Left lung (tissue), 10 donors: ENCODE measurements around the gene PLPPR1. TPM values are rescaled to one million over a fixed set of nuclear protein-coding genes. Genes with fewer than 3 reads are reported as not detected.
"Not testable (repeated sequence)": the region's sequence is repeated elsewhere in the genome, so short reads cannot be mapped to it uniquely, and the experiment has no call there.

Experiments used
- ATAC-seq: fragments of 200-7000 bp; cut with Tn5 transposase; one replicate; pipeline ENCODE4 v1.9.1; 2020; ENCODE audit warnings: moderate library complexity
- DNase-seq, 4 donors: peaks; one replicate each; pipeline ENCODE4 v3.0.0-alpha.2; 2013 to 2020
- H3K27ac ChIP-seq, 2 donors: fragments of 200-600 bp; sonication (generic) in 1 of 2; one replicate each; pipeline versions ENCODE4 v1.5.0 to v1.8.0; 2020 to 2021
- H3K27me3 ChIP-seq, 2 donors: fragments of 200-600 bp; sonication (generic) in 1 of 2; one replicate each; pipeline versions ENCODE4 v1.5.0 to v1.8.0; 2020 to 2021
- H3K36me3 ChIP-seq, 2 donors: fragments of 200-600 bp; sonication (generic) in 1 of 2; one replicate each; pipeline versions ENCODE4 v1.5.0 to v1.8.0; 2020 to 2021
- H3K4me1 ChIP-seq, 2 donors: fragments of 200-600 bp; one replicate each; pipeline ENCODE4 v1.8.0; 2021
- H3K4me3 ChIP-seq, 2 donors: fragments of 200-600 bp; sonication (generic) in 1 of 2; one replicate each; pipeline versions ENCODE4 v1.5.0 to v1.8.0; 2020 to 2021; ENCODE audit warnings: mild to moderate bottlenecking in 1 of 2
- H3K9me3 ChIP-seq, 2 donors: fragments of 200-600 bp; sonication (generic) in 1 of 2; one replicate each; pipeline versions ENCODE4 v1.5.0 to v1.8.0; 2020 to 2021
- intact Hi-C, 2 donors: fragments of 100-400 bp; cut with DNase I; formaldehyde crosslinking; loops; one replicate each; pipeline versions ENCODE4 v1.11.2 to v1.14.2; 2022
- polyA plus RNA-seq, 6 donors: library from polyadenylated mRNA; unstranded; fragments of 120-200 nt; gene quantifications; one replicate each; pipeline ENCODE4 v1.2.1, GENCODE V29; 2013; ENCODE audit not compliant: insufficient read length in 6 of 6
- total RNA-seq, 2 donors: library from RNA; stranded (reverse); fragmentation: NEBNext Ultra II Directional; extraction: Animal tissue kit (Norgen Biotek cat#: 25700); gene quantifications; one replicate each; pipeline ENCODE4 v1.2.1, GENCODE V29; 2021
- TF ChIP-seq, protein P1 (sequence below), 2 donors: fragments of 200-600 bp; sonication (generic) in 1 of 2; IDR thresholded peaks; one replicate each; pipeline versions ENCODE4 v1.5.0 to v1.8.0; 2021; ENCODE audit warnings: antibody characterized with exemption in 2 of 2
- donor health status: DM: no; HTN: yes; CAD: no.
- donor health status: DM: no; HTN: no; CAD: no.

The PLPPR1 gene
- total and polyA plus RNA-seq, 8 donors = 1.6 to 24.5 (median 21.4) TPM

DNA sequence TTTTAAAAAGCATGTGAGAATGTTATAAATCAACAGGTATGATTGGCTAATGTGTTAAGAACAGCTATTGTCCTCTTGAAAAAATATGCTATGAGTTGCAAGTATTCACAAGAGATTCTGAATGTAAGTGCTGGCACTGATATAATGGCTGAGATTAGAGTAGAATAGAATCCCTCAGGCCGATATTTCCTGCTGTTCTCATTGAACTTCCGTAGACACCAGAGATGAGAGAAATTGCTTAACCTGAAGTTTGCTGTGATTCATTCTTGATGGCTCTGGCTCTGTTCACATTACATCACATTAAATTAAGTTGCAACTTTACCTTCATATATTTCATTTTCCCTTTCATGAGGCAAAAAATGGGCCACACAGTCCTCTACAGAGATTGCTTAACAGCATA is 241.8 kb downstream of the PLPPR1 start:
- no peak for ATAC-seq
- intact Hi-C loops = no loop called here

DNA sequence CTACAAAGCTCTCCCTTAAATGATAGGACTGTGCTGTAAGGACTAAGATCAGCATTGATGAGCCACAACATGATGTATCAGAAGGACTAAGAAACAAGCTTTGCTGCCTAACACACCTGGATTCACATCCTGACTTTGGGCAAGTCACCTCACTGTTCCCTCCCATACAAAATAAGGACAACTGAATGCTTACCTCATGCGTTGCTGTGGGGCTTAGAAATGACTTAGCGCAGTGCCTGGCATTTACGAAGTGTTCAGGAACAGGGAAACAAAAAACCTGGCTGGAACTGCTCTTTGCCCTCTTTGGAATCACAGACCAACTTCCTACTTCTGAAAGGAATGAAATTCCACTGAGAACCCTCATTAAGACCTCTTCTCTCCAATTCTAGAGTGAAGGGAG is 242.6 kb downstream of the PLPPR1 start:
- H3K27ac ChIP-seq = no peak overlapping the region
- H3K27me3 ChIP-seq = no peaks in the 10 kb centered on the region
- no peaks in the 10 kb centered on the region for H3K9me3 ChIP-seq
- TF ChIP-seq, protein P1, sequence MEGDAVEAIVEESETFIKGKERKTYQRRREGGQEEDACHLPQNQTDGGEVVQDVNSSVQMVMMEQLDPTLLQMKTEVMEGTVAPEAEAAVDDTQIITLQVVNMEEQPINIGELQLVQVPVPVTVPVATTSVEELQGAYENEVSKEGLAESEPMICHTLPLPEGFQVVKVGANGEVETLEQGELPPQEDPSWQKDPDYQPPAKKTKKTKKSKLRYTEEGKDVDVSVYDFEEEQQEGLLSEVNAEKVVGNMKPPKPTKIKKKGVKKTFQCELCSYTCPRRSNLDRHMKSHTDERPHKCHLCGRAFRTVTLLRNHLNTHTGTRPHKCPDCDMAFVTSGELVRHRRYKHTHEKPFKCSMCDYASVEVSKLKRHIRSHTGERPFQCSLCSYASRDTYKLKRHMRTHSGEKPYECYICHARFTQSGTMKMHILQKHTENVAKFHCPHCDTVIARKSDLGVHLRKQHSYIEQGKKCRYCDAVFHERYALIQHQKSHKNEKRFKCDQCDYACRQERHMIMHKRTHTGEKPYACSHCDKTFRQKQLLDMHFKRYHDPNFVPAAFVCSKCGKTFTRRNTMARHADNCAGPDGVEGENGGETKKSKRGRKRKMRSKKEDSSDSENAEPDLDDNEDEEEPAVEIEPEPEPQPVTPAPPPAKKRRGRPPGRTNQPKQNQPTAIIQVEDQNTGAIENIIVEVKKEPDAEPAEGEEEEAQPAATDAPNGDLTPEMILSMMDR (IDR thresholded peaks at IDR 0.05) = no peak
- ATAC-seq (no peak), DNase-seq (no peak)
- no peaks in the 10 kb centered on the region for H3K4me1 ChIP-seq
- H3K36me3 ChIP-seq = no peaks in the 10 kb centered on the region
- intact Hi-C loops = no loop called here
- no peak overlapping the region for H3K4me3 ChIP-seq

More for the DNA sequence above, 241.8 kb downstream of the PLPPR1 start:
- H3K27me3 ChIP-seq = no peaks in the 10 kb centered on the region
- H3K4me1 ChIP-seq = no peaks in the 10 kb centered on the region
- no peaks in the 10 kb centered on the region for H3K9me3 ChIP-seq
- DNase-seq = no peak
- H3K36me3 ChIP-seq = no peaks in the 10 kb centered on the region
- TF ChIP-seq, protein P1 (IDR thresholded peaks at IDR 0.05) = no peak
- no peak overlapping the region for H3K27ac ChIP-seq
- no peak overlapping the region for H3K4me3 ChIP-seq

DNA sequence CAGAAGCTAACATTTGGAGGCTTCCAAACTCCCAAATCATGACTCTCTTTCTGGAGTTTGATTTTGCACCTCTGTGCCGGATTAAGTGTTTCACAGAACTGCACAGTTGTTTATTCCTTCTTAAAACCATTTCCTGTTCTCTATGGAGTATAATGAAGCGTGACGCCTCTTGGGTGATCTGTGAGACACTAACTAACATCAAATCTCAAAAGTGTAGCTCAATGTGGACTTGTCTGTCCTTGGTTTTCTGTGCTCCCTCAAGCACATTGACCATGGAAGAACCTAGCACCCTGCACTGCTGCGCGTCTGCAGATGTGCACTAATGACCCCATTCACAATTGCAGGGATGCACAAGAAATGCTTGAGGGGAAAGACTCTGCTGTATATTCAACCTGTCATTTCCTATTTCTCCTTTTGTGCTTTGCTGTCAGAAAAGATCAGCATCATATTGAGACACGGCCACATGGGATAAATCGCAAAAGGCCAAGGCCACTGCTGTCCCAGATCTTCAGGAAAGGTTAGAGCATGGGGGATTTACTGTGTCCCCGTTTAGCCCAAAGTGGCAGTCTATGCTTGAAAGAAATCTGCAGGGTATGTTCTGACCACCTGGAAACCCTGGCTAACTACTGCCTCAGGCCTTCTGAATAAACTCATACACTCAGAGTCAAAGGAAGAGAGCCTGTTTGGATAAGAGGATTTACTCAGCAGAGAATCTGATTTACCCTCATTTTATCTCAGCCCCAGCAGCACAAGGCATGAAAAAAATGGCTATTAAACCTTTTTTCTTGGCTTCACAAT is 246.6 kb downstream of the PLPPR1 start:
- no peaks in the 10 kb centered on the region for H3K36me3 ChIP-seq
- no peak overlapping the region for H3K4me3 ChIP-seq
- ATAC-seq = no peak
- TF ChIP-seq, protein P1 (IDR thresholded peaks at IDR 0.05) = no peak
- no peaks in the 10 kb centered on the region for H3K27me3 ChIP-seq
- H3K4me1 ChIP-seq = no peaks in the 10 kb centered on the region
- no peak overlapping the region for H3K27ac ChIP-seq
- no peaks in the 10 kb centered on the region for H3K9me3 ChIP-seq
- intact Hi-C loops = no loop called here
- no peak for DNase-seq

- Histone ChIP-seq H3K27me3 (no peaks in the 10 kb centered on the region), H3K9me3 (no peaks in the 10 kb centered on the region), H3K4me1 (no peaks in the 10 kb centered on the region), H3K4me3 (no peak overlapping the region), H3K27ac (no peak overlapping the region), H3K36me3 (no peaks in the 10 kb centered on the region)
- ATAC-seq = no peak
- TF ChIP-seq, protein P1 (IDR thresholded peaks at IDR 0.05) = no peak
- no peak for DNase-seq
- intact Hi-C loops = no loop called here
Observed at GRCh38 chr9:101275769-101276250, 247.3 kb downstream of the PLPPR1 start.

- not testable (repeated sequence) for H3K4me1 ChIP-seq, H3K9me3 ChIP-seq
Observed at GRCh38 chr9:101291043-101291442, 262.5 kb downstream of the PLPPR1 start.

More at GRCh38 chr9:101291043-101291442, 262.5 kb downstream of the PLPPR1 start:
- H3K4me3 ChIP-seq, H3K36me3 ChIP-seq, DNase-seq, intact Hi-C loops, H3K27me3 ChIP-seq, H3K27ac ChIP-seq, ATAC-seq: not testable (repeated sequence)
